Osteocyte (in vitro differentiated cells): Measurements from ENCODE around the gene TMEM117. TPM values are rescaled to one million over a fixed set of nuclear protein-coding genes. Genes with fewer than 3 reads are reported as not detected.

Experiments
- DNase-seq: peaks from one replicate; pipeline ENCODE4 v3.0.0; 2021; ENCODE audit warnings: mixed read lengths; ENCODE audit not compliant: unreplicated experiment; ENCODE audit errors: extremely low spot score
- H3K27ac Mint-ChIP-seq: one replicate; pipeline ENCODE4 v1.8.0; 2021; ENCODE audit warnings: mild to moderate bottlenecking, mixed read lengths; ENCODE audit not compliant: unreplicated experiment
- H3K27me3 Mint-ChIP-seq: one replicate; pipeline ENCODE4 v1.8.0; 2021; ENCODE audit warnings: mixed read lengths; ENCODE audit not compliant: unreplicated experiment
- H3K36me3 Mint-ChIP-seq: one replicate; pipeline ENCODE4 v1.8.0; 2021; ENCODE audit warnings: mixed read lengths; ENCODE audit not compliant: unreplicated experiment
- H3K4me1 Mint-ChIP-seq: one replicate; pipeline ENCODE4 v1.8.0; 2021; ENCODE audit warnings: mixed read lengths; ENCODE audit not compliant: unreplicated experiment
- H3K4me3 Mint-ChIP-seq: one replicate; pipeline ENCODE4 v1.8.0; 2021; ENCODE audit warnings: mild to moderate bottlenecking, moderate library complexity, mixed read lengths; ENCODE audit not compliant: unreplicated experiment
- H3K9me3 Mint-ChIP-seq: one replicate; pipeline ENCODE4 v1.8.0; 2021; ENCODE audit warnings: mixed read lengths; ENCODE audit not compliant: unreplicated experiment
- CTCF ChIP-seq: fragments of 200-600 bp; sonication (generic); IDR thresholded peaks from 2 replicates; pipeline ENCODE4 v1.5.0; 2021; ENCODE audit warnings: antibody characterized with exemption, mild to moderate bottlenecking, moderate library complexity
- total RNA-seq: library from RNA; stranded (reverse); gene quantifications from 2 replicates; pipeline ENCODE4 v1.2.1, GENCODE V29; 2021

Gene TMEM117
- total RNA-seq, 1 donor from 2014 or later, result 14.2 TPM

GRCh38 chr12:44379831-44380230 lies 544.0 kb downstream of the TMEM117 start:
- Mint-ChIP-seq H3K4me3 (no peak overlapping the region), H3K27ac (no peak overlapping the region), H3K27me3 (no peaks in the 10 kb centered on the region), H3K4me1 (no peaks in the 10 kb centered on the region), H3K36me3 (no peaks in the 10 kb centered on the region), H3K9me3 (no peaks in the 10 kb centered on the region)
- no peak for TF ChIP-seq CTCF
- no peak for DNase-seq

GRCh38 chr12:44380861-44381260 lies 545.0 kb downstream of the TMEM117 start:
- Mint-ChIP-seq H3K36me3 (no peaks in the 10 kb centered on the region), H3K4me1 (no peaks in the 10 kb centered on the region), H3K27ac (no peak overlapping the region), H3K9me3 (no peaks in the 10 kb centered on the region), H3K4me3 (no peak overlapping the region), H3K27me3 (no peaks in the 10 kb centered on the region)
- no peak for DNase-seq
- no peak for TF ChIP-seq CTCF

- Mint-ChIP-seq H3K4me3 (no peak overlapping the region), H3K36me3 (no peaks in the 10 kb centered on the region), H3K4me1 (no peaks in the 10 kb centered on the region), H3K27me3 (no peaks in the 10 kb centered on the region), H3K27ac (no peak overlapping the region), H3K9me3 (no peaks in the 10 kb centered on the region)
- no peak for DNase-seq
- no peak for TF ChIP-seq CTCF
Observed at GRCh38 chr12:44381341-44381740, 545.5 kb downstream of the TMEM117 start.

- no peak for TF ChIP-seq CTCF
- Mint-ChIP-seq H3K36me3 (peaks cover 2% of the 10 kb centered on the region), H3K4me1 (no peaks in the 10 kb centered on the region), H3K9me3 (no peaks in the 10 kb centered on the region), H3K27ac (no peak overlapping the region), H3K27me3 (no peaks in the 10 kb centered on the region), H3K4me3 (no peak overlapping the region)
- no peak for DNase-seq
Observed at GRCh38 chr12:44384136-44384535, 548.3 kb downstream of the TMEM117 start.

GRCh38 chr12:44385964-44386363 lies 550.1 kb downstream of the TMEM117 start:
- no peaks in the 10 kb centered on the region for H3K27me3 Mint-ChIP-seq
- no peaks in the 10 kb centered on the region for H3K4me1 Mint-ChIP-seq
- DNase-seq, result no peak
- peaks cover 2% of the 10 kb centered on the region for H3K36me3 Mint-ChIP-seq
- no peak overlapping the region for H3K27ac Mint-ChIP-seq
- no peak overlapping the region for H3K4me3 Mint-ChIP-seq
- H3K9me3 Mint-ChIP-seq, result no peaks in the 10 kb centered on the region
- TF ChIP-seq CTCF, result no peak
